ENCODE results near the gene SPINK6.

DNA sequence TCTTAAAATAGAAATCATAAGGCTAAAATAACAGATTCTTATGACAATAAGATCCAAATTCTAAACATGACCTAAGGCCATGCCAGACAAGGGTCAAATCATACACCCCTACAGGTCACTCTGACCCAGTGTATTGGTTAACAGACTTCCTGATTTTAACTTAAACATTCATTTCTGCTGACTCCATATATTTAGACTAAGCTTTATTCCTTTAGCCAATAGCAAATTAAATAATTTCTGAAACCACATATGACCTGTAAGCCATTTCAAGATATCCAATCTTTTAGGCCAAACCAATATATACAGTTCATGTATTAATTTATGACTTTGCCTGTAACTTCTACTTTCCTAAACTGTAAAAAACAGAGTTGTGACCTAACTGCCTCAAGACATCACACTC, 58.4 kb downstream of the SPINK6 start:
- TF ChIP-seq POLR2A (IDR thresholded peaks at IDR 0.05) (no peak), POLR2AphosphoS5 (IDR thresholded peaks at IDR 0.05) (no peak)
- TF ChIP-seq, protein P1, sequence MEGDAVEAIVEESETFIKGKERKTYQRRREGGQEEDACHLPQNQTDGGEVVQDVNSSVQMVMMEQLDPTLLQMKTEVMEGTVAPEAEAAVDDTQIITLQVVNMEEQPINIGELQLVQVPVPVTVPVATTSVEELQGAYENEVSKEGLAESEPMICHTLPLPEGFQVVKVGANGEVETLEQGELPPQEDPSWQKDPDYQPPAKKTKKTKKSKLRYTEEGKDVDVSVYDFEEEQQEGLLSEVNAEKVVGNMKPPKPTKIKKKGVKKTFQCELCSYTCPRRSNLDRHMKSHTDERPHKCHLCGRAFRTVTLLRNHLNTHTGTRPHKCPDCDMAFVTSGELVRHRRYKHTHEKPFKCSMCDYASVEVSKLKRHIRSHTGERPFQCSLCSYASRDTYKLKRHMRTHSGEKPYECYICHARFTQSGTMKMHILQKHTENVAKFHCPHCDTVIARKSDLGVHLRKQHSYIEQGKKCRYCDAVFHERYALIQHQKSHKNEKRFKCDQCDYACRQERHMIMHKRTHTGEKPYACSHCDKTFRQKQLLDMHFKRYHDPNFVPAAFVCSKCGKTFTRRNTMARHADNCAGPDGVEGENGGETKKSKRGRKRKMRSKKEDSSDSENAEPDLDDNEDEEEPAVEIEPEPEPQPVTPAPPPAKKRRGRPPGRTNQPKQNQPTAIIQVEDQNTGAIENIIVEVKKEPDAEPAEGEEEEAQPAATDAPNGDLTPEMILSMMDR (IDR thresholded peaks at IDR 0.05) = no peak
